Transverse colon (tissue), 4 donors: ENCODE results near the gene LRP1-AS. TPM values are rescaled to one million over a fixed set of nuclear protein-coding genes. Genes with fewer than 3 reads are reported as not detected.

Experiments used
- DNase-seq: peaks from one replicate; pipeline ENCODE4 v3.0.0-alpha.2; 2019
- H3K27ac ChIP-seq, 4 donors: fragments of 200-600 bp; sonication (generic); 2 replicates each; pipeline ENCODE4 v1.5.1; 2016 to 2018; ENCODE audit warnings: inconsistent platforms in 4 of 4
- H3K27me3 ChIP-seq: fragments of 200-600 bp; sonication (generic); 2 replicates; pipeline ENCODE4 v1.5.1; 2017; ENCODE audit warnings: inconsistent platforms
- H3K36me3 ChIP-seq, 4 donors: fragments of 200-600 bp; sonication (generic); 2 replicates each; pipeline ENCODE4 v1.5.1; 2017 to 2019; ENCODE audit warnings: inconsistent platforms in 4 of 4
- H3K4me1 ChIP-seq, 4 donors: fragments of 200-600 bp; sonication (generic); 2 replicates each; pipeline ENCODE4 v1.5.1; 2017 to 2020; ENCODE audit warnings: inconsistent platforms in 4 of 4
- H3K4me3 ChIP-seq, 4 donors: fragments of 200-600 bp; sonication (generic); 1 replicate in 1 of 4; 2 replicates in 3 of 4; pipeline versions ENCODE4 v1.5.1 to v1.6.1; 2017 to 2019; ENCODE audit warnings: inconsistent platforms in 4 of 4
- H3K9me3 ChIP-seq, 2 donors: fragments of 200-600 bp; sonication (generic); 2 replicates each; pipeline ENCODE4 v1.5.1; 2017 to 2019; ENCODE audit warnings: inconsistent platforms in 2 of 2
- EP300 ChIP-seq: sonication (generic); formaldehyde crosslinking; IDR thresholded peaks from one replicate; pipeline ENCODE4 v1.6.1; 2017; ENCODE audit warnings: antibody characterized with exemption, low read depth
- POLR2A ChIP-seq: fragments of 450-650 bp; IDR thresholded peaks from one replicate; pipeline ENCODE4 v1.6.1; 2016; ENCODE audit warnings: antibody characterized with exemption, mild to moderate bottlenecking, moderate library complexity
- POLR2AphosphoS5 ChIP-seq, 3 donors: sonication (generic); formaldehyde crosslinking; IDR thresholded peaks; one replicate each; pipeline ENCODE4 v1.6.1; 2016; ENCODE audit warnings: antibody characterized with exemption in 3 of 3
- WGBS, 2 donors: methylation state at CpG; one replicate each; pipeline ENCODE4 v1.1.5; 2018; ENCODE audit warnings: low coverage in 1 of 2; 5-methylcytosine and 5-hydroxymethylcytosine counted together
- in situ Hi-C, 4 donors: fragments of 200-750 bp; cut with MboI; loops; one replicate each; pipeline versions ENCODE4 v1.15.0 to v1.15.1; 2017; ENCODE audit warnings: low sequenced_read_pairs in 3 of 4, low pct_ligation_motif_present in 1 of 4, low pct_unique_long_range_greater_than_20kb in 1 of 4
- intact Hi-C: fragments of 100-400 bp; cut with DNase I; formaldehyde crosslinking; loops from one replicate; pipeline ENCODE4 v1.15.1; 2023; ENCODE audit warnings: low total_unique reads
- total RNA-seq, 4 donors: library from RNA; depleted of rRNA; stranded (reverse); fragments of >200 nt; gene quantifications; one replicate each; pipeline ENCODE4 v1.1.0, GENCODE V29; 2016
- TF ChIP-seq, protein P1 (sequence below), 5 experiments: fragments of 200-600 bp in 3 of 5; fragments of 450-650 bp in 2 of 5; sonication (generic) in 3 of 5; IDR thresholded peaks; 1 replicate in 2 of 5; 2 replicates in 3 of 5; pipeline ENCODE4 v1.5.1; 2016 to 2017; ENCODE audit warnings: antibody characterized with exemption in 5 of 5, inconsistent platforms in 3 of 5, mild to moderate bottlenecking in 2 of 5, moderate library complexity in 1 of 5

LRP1-AS gene
- total RNA-seq, 4 donors from 2014 or later, result not detected

DNA sequence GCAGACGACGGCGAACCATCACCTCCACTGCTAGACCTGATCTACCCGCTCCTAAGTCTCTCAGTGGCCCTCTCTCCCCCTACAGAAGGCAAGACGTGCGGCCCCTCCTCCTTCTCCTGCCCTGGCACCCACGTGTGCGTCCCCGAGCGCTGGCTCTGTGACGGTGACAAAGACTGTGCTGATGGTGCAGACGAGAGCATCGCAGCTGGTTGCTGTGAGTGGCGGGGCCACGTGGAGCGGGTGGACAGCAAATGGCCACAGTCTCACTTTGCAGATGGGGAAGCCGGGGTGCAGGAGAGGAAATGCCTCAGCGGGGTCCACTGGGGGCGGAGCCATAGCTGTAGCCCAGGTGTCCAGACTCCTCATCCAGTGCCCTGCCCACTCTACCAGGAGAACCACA, 47.8 kb upstream of the LRP1-AS start:
- intact Hi-C loops, result no loop called here
- Histone ChIP-seq H3K4me1 (no peaks in the 10 kb centered on the region), H3K9me3 (no peaks in the 10 kb centered on the region), H3K27ac (no peak overlapping the region), H3K4me3 (no peak overlapping the region), H3K27me3 (no peaks in the 10 kb centered on the region), H3K36me3 (peaks cover 0 to 46% (median 12%) of the 10 kb centered on the region in 4 donors)
- WGBS, 2 donors, result 87 to 100% methylated on average over 2 to 18 of the region's 19 CpGs
- in situ Hi-C loops, result loop anchor here in 1 of 4 donors (25.0 kb wide), 1 partner anchor 433 kb away; the partner anchor contains the start of genes HSD17B6 and PRIM1
- TF ChIP-seq POLR2A (no peak), EP300 (no peak)
- DNase-seq, result no peak

DNA sequence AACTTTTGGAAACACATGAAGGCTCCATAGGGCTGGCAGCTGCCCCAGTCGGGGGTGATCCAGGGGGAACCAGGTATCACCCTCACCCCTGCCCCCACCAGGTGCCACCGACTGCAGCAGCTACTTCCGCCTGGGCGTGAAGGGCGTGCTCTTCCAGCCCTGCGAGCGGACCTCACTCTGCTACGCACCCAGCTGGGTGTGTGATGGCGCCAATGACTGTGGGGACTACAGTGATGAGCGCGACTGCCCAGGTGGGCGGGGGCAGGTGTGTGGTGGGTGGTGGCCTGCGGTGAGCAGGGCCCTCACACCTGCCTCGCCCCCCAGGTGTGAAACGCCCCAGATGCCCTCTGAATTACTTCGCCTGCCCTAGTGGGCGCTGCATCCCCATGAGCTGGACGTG, 46.8 kb upstream of the LRP1-AS start:
- Histone ChIP-seq H3K36me3 (peaks cover 0 to 37% (median 12%) of the 10 kb centered on the region in 4 donors), H3K27ac (no peak overlapping the region), H3K4me3 (no peak overlapping the region), H3K4me1 (no peaks in the 10 kb centered on the region), H3K9me3 (no peaks in the 10 kb centered on the region), H3K27me3 (no peaks in the 10 kb centered on the region)
- intact Hi-C loops, result no loop called here
- in situ Hi-C loops, result loop anchor here in 1 of 4 donors (25.0 kb wide), 1 partner anchor 432 kb away; the partner anchor contains the start of genes HSD17B6 and PRIM1
- 90% methylated on average over 18 of the region's 18 CpGs; no CpG with 5 or more reads in 1 of the 2 donors for WGBS, 2 donors
- no peak for TF ChIP-seq POLR2AphosphoS5 (IDR thresholded peaks at IDR 0.05)
- TF ChIP-seq, protein P1, sequence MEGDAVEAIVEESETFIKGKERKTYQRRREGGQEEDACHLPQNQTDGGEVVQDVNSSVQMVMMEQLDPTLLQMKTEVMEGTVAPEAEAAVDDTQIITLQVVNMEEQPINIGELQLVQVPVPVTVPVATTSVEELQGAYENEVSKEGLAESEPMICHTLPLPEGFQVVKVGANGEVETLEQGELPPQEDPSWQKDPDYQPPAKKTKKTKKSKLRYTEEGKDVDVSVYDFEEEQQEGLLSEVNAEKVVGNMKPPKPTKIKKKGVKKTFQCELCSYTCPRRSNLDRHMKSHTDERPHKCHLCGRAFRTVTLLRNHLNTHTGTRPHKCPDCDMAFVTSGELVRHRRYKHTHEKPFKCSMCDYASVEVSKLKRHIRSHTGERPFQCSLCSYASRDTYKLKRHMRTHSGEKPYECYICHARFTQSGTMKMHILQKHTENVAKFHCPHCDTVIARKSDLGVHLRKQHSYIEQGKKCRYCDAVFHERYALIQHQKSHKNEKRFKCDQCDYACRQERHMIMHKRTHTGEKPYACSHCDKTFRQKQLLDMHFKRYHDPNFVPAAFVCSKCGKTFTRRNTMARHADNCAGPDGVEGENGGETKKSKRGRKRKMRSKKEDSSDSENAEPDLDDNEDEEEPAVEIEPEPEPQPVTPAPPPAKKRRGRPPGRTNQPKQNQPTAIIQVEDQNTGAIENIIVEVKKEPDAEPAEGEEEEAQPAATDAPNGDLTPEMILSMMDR (IDR thresholded peaks at IDR 0.05), result no peak
- TF ChIP-seq EP300, result no peak
- no peak for TF ChIP-seq POLR2A
- no peak for DNase-seq

DNA sequence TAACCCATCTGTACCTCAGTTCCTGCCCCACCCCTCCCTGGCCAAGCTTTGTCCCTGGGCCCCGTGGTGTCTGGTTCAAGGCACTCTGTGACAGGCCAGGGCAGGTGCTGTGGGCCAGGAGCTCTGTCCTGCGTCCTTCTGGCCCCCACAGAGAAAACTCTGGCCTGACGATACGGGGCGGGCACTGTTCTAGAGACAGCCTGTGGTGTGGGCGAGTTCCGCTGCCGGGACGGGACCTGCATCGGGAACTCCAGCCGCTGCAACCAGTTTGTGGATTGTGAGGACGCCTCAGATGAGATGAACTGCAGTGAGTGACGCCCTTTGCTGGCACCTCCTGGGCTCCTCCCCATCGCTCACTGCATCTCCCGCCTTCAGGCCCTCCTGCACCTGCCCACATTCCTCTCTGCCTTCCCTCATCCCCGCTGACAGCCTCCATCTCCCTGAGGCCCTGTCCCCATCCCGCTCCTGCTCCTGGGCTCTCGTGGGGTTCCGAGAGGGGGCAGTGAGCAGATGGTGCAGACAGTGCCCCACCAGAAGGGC, 46.4 kb upstream of the LRP1-AS start:
- Histone ChIP-seq H3K4me3 (no peak overlapping the region), H3K4me1 (no peaks in the 10 kb centered on the region), H3K9me3 (no peaks in the 10 kb centered on the region), H3K36me3 (peaks cover 0 to 35% (median 12%) of the 10 kb centered on the region in 4 donors), H3K27ac (no peak overlapping the region), H3K27me3 (no peaks in the 10 kb centered on the region)
- TF ChIP-seq POLR2AphosphoS5 (IDR thresholded peaks at IDR 0.05), result no peak
- no peak for TF ChIP-seq POLR2A
- TF ChIP-seq, protein P1 (IDR thresholded peaks at IDR 0.05), result no peak
- intact Hi-C loops, result no loop called here
- no peak for DNase-seq
- WGBS, 2 donors, result 85% methylated on average over 19 of the region's 19 CpGs; no CpG with 5 or more reads in 1 of the 2 donors
- in situ Hi-C loops, result loop anchor here in 1 of 4 donors (25.0 kb wide), 1 partner anchor 431 kb away; the partner anchor contains the start of genes HSD17B6 and PRIM1

DNA sequence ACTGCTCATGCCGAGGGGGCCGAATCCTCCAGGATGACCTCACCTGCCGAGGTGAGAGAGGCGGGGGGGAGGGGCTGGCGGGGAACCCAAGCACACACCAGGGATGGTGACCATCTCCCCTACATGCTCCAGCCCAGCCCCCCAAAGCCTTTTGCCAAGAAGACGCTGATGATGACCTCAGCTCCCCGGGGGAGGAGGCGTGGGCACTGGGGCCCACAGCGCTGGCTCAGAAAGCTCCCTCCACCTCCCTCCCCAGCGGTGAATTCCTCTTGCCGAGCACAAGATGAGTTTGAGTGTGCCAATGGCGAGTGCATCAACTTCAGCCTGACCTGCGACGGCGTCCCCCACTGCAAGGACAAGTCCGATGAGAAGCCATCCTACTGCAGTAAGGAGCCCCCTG, 45.5 kb upstream of the LRP1-AS start:
- no peaks in the 10 kb centered on the region for H3K9me3 ChIP-seq
- no peaks in the 10 kb centered on the region for H3K27me3 ChIP-seq
- H3K4me3 ChIP-seq, result no peak overlapping the region
- TF ChIP-seq POLR2AphosphoS5 (IDR thresholded peaks at IDR 0.05), result no peak
- no peak for TF ChIP-seq EP300
- TF ChIP-seq, protein P1 (IDR thresholded peaks at IDR 0.05), result no peak
- no peak for DNase-seq
- H3K4me1 ChIP-seq, result no peaks in the 10 kb centered on the region
- no peak overlapping the region for H3K27ac ChIP-seq
- in situ Hi-C loops (loop anchor here in 1 of 4 donors (25.0 kb wide), 1 partner anchor 431 kb away; the partner anchor contains the start of genes HSD17B6 and PRIM1), intact Hi-C loops (no loop called here)
- H3K36me3 ChIP-seq, result peaks cover 0 to 28% (median 12%) of the 10 kb centered on the region in 4 donors
- WGBS, 2 donors, result 89% methylated on average over 16 of the region's 16 CpGs; no CpG with 5 or more reads in 1 of the 2 donors
